Chondrocyte (in vitro differentiated cells): ENCODE measurements around the gene NLRX1. TPM values are rescaled to one million over a fixed set of nuclear protein-coding genes. Genes with fewer than 3 reads are reported as not detected.
"Not testable (repeated sequence)": the region's sequence is repeated elsewhere in the genome, so short reads cannot be mapped to it uniquely, and the experiment has no call there.

ENCODE experiments used
- DNase-seq: peaks from one replicate; pipeline ENCODE4 v3.0.0; 2021; ENCODE audit warnings: mixed read lengths, low spot score
- H3K27ac Mint-ChIP-seq: one replicate; pipeline ENCODE4 v1.8.0; 2021; ENCODE audit warnings: mild to moderate bottlenecking, moderate library complexity, mixed read lengths; ENCODE audit not compliant: unreplicated experiment
- H3K27me3 Mint-ChIP-seq: 2 replicates; pipeline ENCODE4 v1.8.0; 2021; ENCODE audit warnings: low read depth, mixed read lengths
- H3K36me3 Mint-ChIP-seq: 2 replicates; pipeline ENCODE4 v1.8.0; 2021; ENCODE audit warnings: low read depth, mixed read lengths
- H3K4me1 Mint-ChIP-seq: 2 replicates; pipeline ENCODE4 v1.8.0; 2021; ENCODE audit warnings: low read depth, mild to moderate bottlenecking, mixed read lengths
- H3K4me3 Mint-ChIP-seq: one replicate; pipeline ENCODE4 v1.8.0; 2021; ENCODE audit warnings: mild to moderate bottlenecking, moderate library complexity, mixed read lengths; ENCODE audit not compliant: unreplicated experiment
- H3K9me3 Mint-ChIP-seq: 2 replicates; pipeline ENCODE4 v1.8.0; 2021; ENCODE audit warnings: low read depth, mixed read lengths
- CTCF ChIP-seq: fragments of 200-600 bp; sonication (generic); IDR thresholded peaks from 2 replicates; pipeline ENCODE4 v1.5.0; 2021; ENCODE audit warnings: antibody characterized with exemption, mild to moderate bottlenecking, moderate library complexity
- total RNA-seq: library from RNA; stranded (reverse); gene quantifications from 3 replicates; pipeline ENCODE4 v1.2.1, GENCODE V29; 2021

NLRX1 gene
- total RNA-seq, 1 donor from 2014 or later: 20.1 TPM

- Mint-ChIP-seq H3K27ac (peak overlapping the region; percentile 86), H3K36me3 (peaks cover 3% of the 10 kb centered on the region), H3K9me3 (no peaks in the 10 kb centered on the region), H3K27me3 (no peaks in the 10 kb centered on the region), H3K4me1 (peaks cover 28% of the 10 kb centered on the region), H3K4me3 (peak overlapping the region; percentile 90)
- TF ChIP-seq CTCF: no peak
- no peak for DNase-seq
Measured at GRCh38 chr11:119121811-119122124, 46.8 kb upstream of the NLRX1 start.

- Mint-ChIP-seq H3K27ac (no peak overlapping the region), H3K4me1 (peaks cover 22% of the 10 kb centered on the region), H3K36me3 (peaks cover 12% of the 10 kb centered on the region), H3K9me3 (no peaks in the 10 kb centered on the region), H3K4me3 (no peak overlapping the region), H3K27me3 (no peaks in the 10 kb centered on the region)
- no peak for TF ChIP-seq CTCF
- DNase-seq: no peak
Measured at GRCh38 chr11:119125821-119126220, 42.7 kb upstream of the NLRX1 start.

- Mint-ChIP-seq H3K4me1 (peaks cover 19% of the 10 kb centered on the region), H3K36me3 (peaks cover 20% of the 10 kb centered on the region), H3K9me3 (no peaks in the 10 kb centered on the region), H3K27ac (no peak overlapping the region), H3K27me3 (no peaks in the 10 kb centered on the region), H3K4me3 (no peak overlapping the region)
- no peak for DNase-seq
- TF ChIP-seq CTCF: no peak
Measured at GRCh38 chr11:119126675-119127268, 41.8 kb upstream of the NLRX1 start.

GRCh38 chr11:119130662-119131061, 37.9 kb upstream of the NLRX1 start:
- Mint-ChIP-seq H3K4me3 (no peak overlapping the region), H3K36me3 (peaks cover 37% of the 10 kb centered on the region), H3K27me3 (no peaks in the 10 kb centered on the region), H3K9me3 (no peaks in the 10 kb centered on the region), H3K4me1 (no peaks in the 10 kb centered on the region), H3K27ac (no peak overlapping the region)
- TF ChIP-seq CTCF: no peak
- no peak for DNase-seq

- DNase-seq: no peak
- Mint-ChIP-seq H3K36me3 (peaks cover 37% of the 10 kb centered on the region), H3K4me3 (no peak overlapping the region), H3K27me3 (no peaks in the 10 kb centered on the region), H3K9me3 (no peaks in the 10 kb centered on the region), H3K27ac (no peak overlapping the region), H3K4me1 (no peaks in the 10 kb centered on the region)
- TF ChIP-seq CTCF: peak; percentile 72
Measured at GRCh38 chr11:119134389-119134978, 34.0 kb upstream of the NLRX1 start.

- not testable (repeated sequence) for H3K27me3 Mint-ChIP-seq, H3K36me3 Mint-ChIP-seq, DNase-seq, H3K27ac Mint-ChIP-seq, H3K9me3 Mint-ChIP-seq, H3K4me1 Mint-ChIP-seq, H3K4me3 Mint-ChIP-seq
Measured at GRCh38 chr11:119139276-119139675, 29.2 kb upstream of the NLRX1 start.
